Measurements from ENCODE around the gene TEX26. TPM values are rescaled to one million over a fixed set of nuclear protein-coding genes. Genes with fewer than 3 reads are reported as not detected.

Gene TEX26
- total and polyA plus RNA-seq, 7 experiments from 2014 or later, result not detected

DNA sequence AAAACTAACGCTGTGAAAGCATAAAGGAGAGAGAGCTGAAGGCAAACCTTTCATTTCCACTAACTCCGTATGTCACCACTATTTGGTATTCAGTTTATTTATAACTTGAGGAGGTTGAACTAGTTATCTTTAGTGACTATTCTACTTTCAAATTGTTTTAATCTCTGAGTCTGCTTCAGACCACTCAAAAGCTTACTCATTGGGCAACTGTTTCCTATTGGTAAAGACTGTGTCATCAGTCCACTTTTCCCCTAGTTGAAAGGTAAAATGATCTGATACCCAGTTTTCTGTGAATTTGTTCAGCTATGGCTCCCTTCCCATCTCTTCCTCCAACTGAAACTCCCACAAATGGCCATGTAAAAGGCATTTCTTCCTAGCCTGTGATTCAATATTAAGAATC lies 39.1 kb downstream of the TEX26 start:
- CTCF ChIA-PET, result no interaction called here
- peaks cover 11 to 49% (median 31%) of the 10 kb centered on the region in 5 donors for H3K27me3 Mint-ChIP-seq
- no peaks in the 10 kb centered on the region for H3K9me3 Mint-ChIP-seq

GRCh38 chr13:30972888-30973377 lies 40.5 kb downstream of the TEX26 start:
- H3K4me3 ChIP-seq (ENCODE audit: low read length), result no peak overlapping the region
- CTCF ChIA-PET, result no interaction called here
- H3K4me3 Mint-ChIP-seq, result no peak overlapping the region
- intact Hi-C loops (cut with micrococcal nuclease), result loop anchor here (10.0 kb wide), 1 partner anchor 452 kb away; no protein-coding TSS in a partner anchor
- no peak overlapping the region for H3K27ac Mint-ChIP-seq
- no peaks in the 10 kb centered on the region for H3K36me3 ChIP-seq (ENCODE audit: control insufficient read depth in 2 of 3, insufficient read depth in 3 of 3, low read length in 3 of 3)
- no peaks in the 10 kb centered on the region for H3K9me3 ChIP-seq (ENCODE audit: control insufficient read depth in 2 of 3, low read length in 3 of 3)
- H3K4me1 ChIP-seq (ENCODE audit: control insufficient read depth in 2 of 2, insufficient read depth in 2 of 2, low read length in 2 of 2), result no peaks in the 10 kb centered on the region
- H3K4me1 Mint-ChIP-seq, result peaks cover 0 to 1% (median 0%) of the 10 kb centered on the region in 7 donors
- DNase-seq (no peak), ATAC-seq (no peak)
- H3K36me3 Mint-ChIP-seq, result no peaks in the 10 kb centered on the region
- H3K27ac ChIP-seq (ENCODE audit: low read depth, low read length), result no peak overlapping the region
- H3K27me3 ChIP-seq (ENCODE audit: control insufficient read depth in 2 of 2, insufficient read depth in 2 of 2, low read length in 2 of 2), result peaks cover 0 to 3% of the 10 kb centered on the region in 2 donors
- H3K9me3 Mint-ChIP-seq, result no peaks in the 10 kb centered on the region
- POLR2A ChIA-PET, result no interaction called here
- H3K27me3 Mint-ChIP-seq, result peaks cover 15 to 45% (median 31%) of the 10 kb centered on the region in 5 donors

More for the DNA sequence above, 39.1 kb downstream of the TEX26 start:
- Mint-ChIP-seq H3K27ac (no peak overlapping the region), H3K4me1 (peaks cover 0 to 1% (median 0%) of the 10 kb centered on the region in 7 donors), H3K36me3 (no peaks in the 10 kb centered on the region), H3K4me3 (no peak overlapping the region)
- peaks cover 0 to 3% of the 10 kb centered on the region in 2 donors for H3K27me3 ChIP-seq (ENCODE audit: control insufficient read depth in 2 of 2, insufficient read depth in 2 of 2, low read length in 2 of 2)
- intact Hi-C loops (cut with micrococcal nuclease), result loop anchor here (10.0 kb wide), 1 partner anchor 453 kb away; no protein-coding TSS in a partner anchor
- DNase-seq, result no peak
- no peak for ATAC-seq
- H3K4me1 ChIP-seq (ENCODE audit: control insufficient read depth in 2 of 2, insufficient read depth in 2 of 2, low read length in 2 of 2), result no peaks in the 10 kb centered on the region
- POLR2A ChIA-PET, result no interaction called here
- no peaks in the 10 kb centered on the region for H3K9me3 ChIP-seq (ENCODE audit: control insufficient read depth in 2 of 3, low read length in 3 of 3)
- no peak overlapping the region for H3K27ac ChIP-seq (ENCODE audit: low read depth, low read length)
- H3K36me3 ChIP-seq (ENCODE audit: control insufficient read depth in 2 of 3, insufficient read depth in 3 of 3, low read length in 3 of 3), result no peaks in the 10 kb centered on the region
- H3K4me3 ChIP-seq (ENCODE audit: low read length), result no peak overlapping the region

GRCh38 chr13:30974350-30974749 lies 41.9 kb downstream of the TEX26 start:
- no peak overlapping the region for H3K27ac Mint-ChIP-seq
- POLR2A ChIA-PET, result no interaction called here
- CTCF ChIA-PET, result no interaction called here
- H3K27me3 Mint-ChIP-seq, result peaks cover 8 to 33% (median 23%) of the 10 kb centered on the region in 5 donors
- Histone ChIP-seq H3K27ac (ENCODE audit: low read depth, low read length) (no peak overlapping the region), H3K4me1 (ENCODE audit: control insufficient read depth in 2 of 2, insufficient read depth in 2 of 2, low read length in 2 of 2) (no peaks in the 10 kb centered on the region), H3K27me3 (ENCODE audit: control insufficient read depth in 2 of 2, insufficient read depth in 2 of 2, low read length in 2 of 2) (peaks cover 0 to 3% of the 10 kb centered on the region in 2 donors), H3K4me3 (ENCODE audit: low read length) (no peak overlapping the region), H3K9me3 (ENCODE audit: control insufficient read depth in 2 of 3, low read length in 3 of 3) (no peaks in the 10 kb centered on the region), H3K36me3 (ENCODE audit: control insufficient read depth in 2 of 3, insufficient read depth in 3 of 3, low read length in 3 of 3) (no peaks in the 10 kb centered on the region)
- DNase-seq (no peak), ATAC-seq (no peak)
- intact Hi-C loops (cut with micrococcal nuclease), result loop anchor here (10.0 kb wide), 1 partner anchor 450 kb away; no protein-coding TSS in a partner anchor
- no peaks in the 10 kb centered on the region for H3K9me3 Mint-ChIP-seq
- H3K4me3 Mint-ChIP-seq, result no peak overlapping the region
- no peaks in the 10 kb centered on the region for H3K36me3 Mint-ChIP-seq
- peaks cover 0 to 1% (median 0%) of the 10 kb centered on the region in 7 donors for H3K4me1 Mint-ChIP-seq

DNA sequence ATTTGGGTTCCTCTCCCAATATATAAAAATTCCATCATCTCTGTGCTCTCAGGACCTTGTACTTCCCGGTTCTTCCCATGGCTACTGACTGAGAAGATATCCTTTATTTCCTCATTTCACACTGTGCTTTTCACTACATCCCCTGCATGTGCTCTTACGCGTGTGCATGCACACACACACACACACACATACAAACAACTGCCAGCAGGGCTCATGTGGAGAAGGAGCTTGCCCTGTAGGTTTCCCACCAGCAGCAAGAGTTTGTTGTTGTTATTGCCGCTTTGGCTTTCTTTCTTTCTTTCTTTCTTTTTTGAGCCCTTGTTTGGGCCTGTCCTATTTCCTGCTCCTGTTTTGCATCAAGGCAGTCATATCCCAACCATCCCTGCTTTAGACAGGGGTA lies 43.6 kb downstream of the TEX26 start:
- H3K4me3 ChIP-seq (ENCODE audit: low read length), result no peak overlapping the region
- ChIA-PET POLR2A (no interaction called here), CTCF (no interaction called here)
- DNase-seq (no peak), ATAC-seq (no peak)
- H3K4me1 ChIP-seq (ENCODE audit: control insufficient read depth in 2 of 2, insufficient read depth in 2 of 2, low read length in 2 of 2), result no peaks in the 10 kb centered on the region
- intact Hi-C loops (cut with micrococcal nuclease), result loop anchor here (10.0 kb wide), 1 partner anchor 449 kb away; no protein-coding TSS in a partner anchor
- no peaks in the 10 kb centered on the region for H3K36me3 ChIP-seq (ENCODE audit: control insufficient read depth in 2 of 3, insufficient read depth in 3 of 3, low read length in 3 of 3)
- no peak overlapping the region for H3K27ac ChIP-seq (ENCODE audit: low read depth, low read length)
- H3K9me3 ChIP-seq (ENCODE audit: control insufficient read depth in 2 of 3, low read length in 3 of 3), result no peaks in the 10 kb centered on the region
- Mint-ChIP-seq H3K9me3 (no peaks in the 10 kb centered on the region), H3K27ac (no peak overlapping the region), H3K4me3 (no peak overlapping the region), H3K4me1 (peaks cover 0 to 1% (median 0%) of the 10 kb centered on the region in 7 donors), H3K27me3 (peaks cover 8 to 33% (median 19%) of the 10 kb centered on the region in 5 donors), H3K36me3 (no peaks in the 10 kb centered on the region)
- peaks cover 0 to 3% of the 10 kb centered on the region in 2 donors for H3K27me3 ChIP-seq (ENCODE audit: control insufficient read depth in 2 of 2, insufficient read depth in 2 of 2, low read length in 2 of 2)

DNA sequence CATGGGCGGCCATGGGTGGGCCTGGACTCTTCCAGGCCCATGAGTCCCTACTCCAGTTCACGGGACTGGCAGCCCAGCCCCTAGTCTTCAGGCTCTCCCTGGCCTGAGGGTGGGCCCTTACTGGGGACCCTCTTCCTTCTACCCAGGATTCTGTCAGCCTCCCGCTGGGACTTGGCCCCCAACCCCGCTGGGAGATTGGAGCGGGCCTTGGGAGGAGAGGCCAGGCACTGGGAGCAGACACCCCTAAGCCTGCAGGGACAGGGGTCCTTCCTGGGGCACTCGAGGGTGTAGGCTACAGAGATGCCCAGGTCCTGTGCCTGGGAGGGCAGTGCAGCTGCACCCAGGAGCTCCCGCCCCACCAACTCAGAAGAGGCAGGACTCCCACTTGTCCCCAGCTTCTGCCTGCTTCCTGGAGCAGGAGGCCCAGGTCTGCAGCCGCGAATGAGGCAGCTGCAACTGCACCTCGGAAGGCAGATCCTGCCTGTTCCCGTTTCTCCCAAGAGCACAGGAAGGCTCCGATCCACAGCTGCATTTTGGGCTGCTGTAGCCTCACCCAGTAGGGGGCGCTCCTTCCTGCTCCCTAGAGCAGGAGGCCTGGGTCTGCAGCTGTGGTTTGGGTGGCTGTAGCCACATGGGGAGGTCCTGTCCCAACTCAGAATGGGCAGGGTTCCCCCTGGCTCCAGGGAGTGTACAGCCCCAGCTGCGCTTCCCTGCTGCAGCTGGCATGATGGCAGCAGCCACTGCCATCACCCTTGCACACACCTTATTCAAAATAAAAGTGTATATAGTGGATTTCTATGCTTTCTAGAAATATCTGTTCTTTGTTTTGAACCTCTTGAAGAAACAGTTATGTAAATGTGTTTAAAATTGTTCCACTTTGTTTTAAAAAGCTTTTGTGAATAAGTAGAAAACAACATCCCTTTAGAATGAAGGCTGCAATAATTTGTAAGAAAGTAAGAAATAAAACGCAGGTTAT lies 46.8 kb downstream of the TEX26 start:
- ChIA-PET POLR2A (no interaction called here), CTCF (interaction anchor here (1.3 to 1.6 kb wide), 2 partner anchors 10 to 65 kb away, joined by 3 to 9 read pairs; no protein-coding TSS in a partner anchor)
- ATAC-seq (no peak), DNase-seq (peak in 5 of 9 donors; percentile 1 to 56 (median 8))
- H3K27ac ChIP-seq (ENCODE audit: low read depth, low read length), result no peak overlapping the region
- H3K4me3 ChIP-seq (ENCODE audit: low read length), result no peak overlapping the region
- intact Hi-C loops (cut with micrococcal nuclease), result loop anchor here (1.0 to 10.0 kb wide), 2 partner anchors 65 to 446 kb away; no protein-coding TSS in a partner anchor
- H3K27me3 ChIP-seq (ENCODE audit: control insufficient read depth in 2 of 2, insufficient read depth in 2 of 2, low read length in 2 of 2), result no peaks in the 10 kb centered on the region
- Mint-ChIP-seq H3K27ac (no peak overlapping the region), H3K27me3 (peaks cover 4 to 25% (median 14%) of the 10 kb centered on the region in 5 donors), H3K36me3 (no peaks in the 10 kb centered on the region), H3K4me1 (peaks cover 0 to 1% (median 0%) of the 10 kb centered on the region in 7 donors), H3K9me3 (no peaks in the 10 kb centered on the region), H3K4me3 (no peak overlapping the region)
- H3K36me3 ChIP-seq (ENCODE audit: control insufficient read depth in 2 of 3, insufficient read depth in 3 of 3, low read length in 3 of 3), result no peaks in the 10 kb centered on the region
- no peaks in the 10 kb centered on the region for H3K9me3 ChIP-seq (ENCODE audit: control insufficient read depth in 2 of 3, low read length in 3 of 3)
- no peaks in the 10 kb centered on the region for H3K4me1 ChIP-seq (ENCODE audit: control insufficient read depth in 2 of 2, insufficient read depth in 2 of 2, low read length in 2 of 2)

GRCh38 chr13:30982506-30982905 lies 50.0 kb downstream of the TEX26 start:
- no peak for ATAC-seq
- no peaks in the 10 kb centered on the region for H3K36me3 ChIP-seq (ENCODE audit: control insufficient read depth in 2 of 3, insufficient read depth in 3 of 3, low read length in 3 of 3)
- no peaks in the 10 kb centered on the region for H3K36me3 Mint-ChIP-seq
- no peak overlapping the region for H3K4me3 Mint-ChIP-seq
- no peaks in the 10 kb centered on the region for H3K9me3 ChIP-seq (ENCODE audit: control insufficient read depth in 2 of 3, low read length in 3 of 3)
- H3K27me3 Mint-ChIP-seq, result peaks cover 4 to 25% (median 7%) of the 10 kb centered on the region in 5 donors
- H3K4me1 Mint-ChIP-seq, result no peaks in the 10 kb centered on the region
- H3K27ac ChIP-seq (ENCODE audit: low read depth, low read length), result no peak overlapping the region
- no peak overlapping the region for H3K27ac Mint-ChIP-seq
- H3K4me3 ChIP-seq (ENCODE audit: low read length), result no peak overlapping the region
- no peak for DNase-seq
- H3K9me3 Mint-ChIP-seq, result no peaks in the 10 kb centered on the region
- ChIA-PET CTCF (no interaction called here), POLR2A (no interaction called here)
- intact Hi-C loops (cut with micrococcal nuclease), result no loop called here
- no peaks in the 10 kb centered on the region for H3K4me1 ChIP-seq (ENCODE audit: control insufficient read depth in 2 of 2, insufficient read depth in 2 of 2, low read length in 2 of 2)
- H3K27me3 ChIP-seq (ENCODE audit: control insufficient read depth in 2 of 2, insufficient read depth in 2 of 2, low read length in 2 of 2), result no peaks in the 10 kb centered on the region
